NCI-H2081 treated with DMSO at 0.1 percent for 48 hours (cell line): ENCODE data around the gene RAD51.

Source experiments
- DNase-seq: peaks from one replicate; lab custom pipeline; 2025; lab: John Stamatoyannopoulos, UW

Gene RAD51

DNA sequence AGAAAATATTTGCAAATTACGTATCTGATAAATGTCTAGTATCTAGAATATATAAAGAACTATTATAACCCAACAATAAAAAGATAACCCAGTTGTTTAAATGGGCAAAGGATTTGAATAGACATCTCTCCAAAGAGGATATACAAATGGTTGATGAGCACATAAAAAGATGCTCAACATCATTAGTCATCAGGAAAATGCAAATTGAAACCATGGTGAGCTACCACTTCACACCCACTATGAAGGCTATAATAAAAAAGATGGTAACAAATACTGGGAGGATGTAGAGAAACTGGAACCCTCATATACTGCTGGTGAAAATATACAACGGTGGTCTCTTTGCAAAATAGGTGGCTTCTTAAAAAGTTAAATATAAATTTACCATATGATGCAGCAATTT is 28.0 kb downstream of the RAD51 start:
- no peak for DNase-seq

- DNase-seq = no peak
Measured at GRCh38 chr15:40723919-40724318, 28.9 kb downstream of the RAD51 start.

GRCh38 chr15:40731034-40731433 is 36.1 kb downstream of the RAD51 start:
- DNase-seq = no peak

GRCh38 chr15:40736575-40736974 is 41.6 kb downstream of the RAD51 start:
- no peak for DNase-seq

GRCh38 chr15:40737048-40737447 is 42.1 kb downstream of the RAD51 start:
- DNase-seq = no peak

GRCh38 chr15:40739047-40739446 is 44.1 kb downstream of the RAD51 start:
- DNase-seq = no peak

GRCh38 chr15:40739854-40740253 is 44.9 kb downstream of the RAD51 start:
- DNase-seq = no peak

- no peak for DNase-seq
Measured at GRCh38 chr15:40743485-40743901, 48.5 kb downstream of the RAD51 start.

GRCh38 chr15:40743921-40744814 is 49.2 kb downstream of the RAD51 start:
- no peak for DNase-seq

GRCh38 chr15:40744815-40745152 is 49.8 kb downstream of the RAD51 start:
- DNase-seq = no peak

DNA sequence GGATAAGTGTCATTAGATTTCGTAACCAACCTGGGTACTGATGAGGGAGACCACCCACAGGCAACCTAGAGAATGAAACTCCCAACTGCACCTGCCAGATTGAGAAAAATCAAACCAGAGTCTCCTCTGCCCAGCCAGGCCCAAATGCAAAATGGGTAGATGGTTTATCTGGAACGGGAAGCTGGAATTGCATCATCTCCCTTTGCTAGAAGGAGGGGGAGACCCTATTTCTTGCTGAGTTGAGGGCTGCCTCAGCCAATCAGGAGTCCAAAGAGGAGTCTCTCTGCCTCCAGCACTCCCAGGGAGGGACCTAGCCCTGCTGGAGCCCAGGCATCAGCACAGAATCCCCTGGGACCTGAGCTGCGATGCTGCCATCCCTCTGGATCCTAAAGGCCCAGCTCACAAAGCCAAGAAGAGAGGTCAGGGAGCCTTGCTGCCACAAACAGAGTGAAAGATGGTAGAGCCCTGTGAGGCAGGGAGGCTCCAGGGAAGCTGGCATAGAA is 52.0 kb downstream of the RAD51 start:
- DNase-seq = no peak

DNA sequence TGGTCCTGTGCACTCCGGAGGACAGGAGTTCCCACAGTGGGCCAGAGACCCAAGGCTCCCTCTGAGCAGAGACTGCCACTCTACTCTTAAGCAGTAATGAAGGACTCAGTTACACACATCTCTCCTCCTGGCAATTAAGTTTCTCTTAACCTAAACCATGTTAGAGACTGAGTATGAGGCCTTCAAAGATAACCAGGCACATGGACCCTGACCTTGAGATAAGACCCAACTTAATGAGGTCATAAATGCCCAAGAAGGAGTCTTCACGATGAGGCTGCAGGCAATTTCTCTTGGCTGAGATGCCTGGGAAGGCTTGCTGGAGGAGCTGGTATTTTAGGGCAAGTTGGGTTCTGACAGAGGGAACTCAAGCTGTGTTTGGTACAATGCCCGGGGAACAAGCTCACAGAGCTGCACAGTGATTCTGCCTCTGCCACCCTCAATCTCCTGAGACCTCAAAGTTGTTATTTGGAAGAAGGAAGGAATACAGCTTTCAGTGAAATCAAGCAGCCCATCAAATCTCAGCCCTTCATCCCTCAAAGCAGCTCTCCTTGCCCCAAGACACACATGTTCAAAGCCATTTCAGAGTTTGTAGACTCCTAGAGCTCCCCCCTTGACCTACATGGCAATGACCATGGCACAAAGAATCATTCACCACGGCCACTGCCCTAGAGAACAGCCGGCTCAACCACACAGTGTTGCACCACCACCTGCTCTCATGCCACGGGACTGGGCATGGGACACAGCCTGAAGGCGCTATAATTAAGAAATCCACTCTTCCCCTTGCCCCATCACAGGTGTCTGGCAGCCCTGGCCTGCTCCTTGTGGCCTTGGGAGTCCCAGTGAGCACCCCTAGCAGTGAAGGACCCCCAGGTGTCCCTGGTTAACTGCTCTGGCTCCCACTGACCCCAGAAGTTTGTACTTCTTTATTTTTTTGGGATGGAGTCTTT is 53.0 kb downstream of the RAD51 start:
- no peak for DNase-seq

- DNase-seq = no peak
Measured at GRCh38 chr15:40749151-40749630, 54.2 kb downstream of the RAD51 start.

- no peak for DNase-seq
Measured at GRCh38 chr15:40750885-40751284, 55.9 kb downstream of the RAD51 start.

GRCh38 chr15:40751745-40752144 is 56.8 kb downstream of the RAD51 start:
- no peak for DNase-seq

GRCh38 chr15:40754574-40754882 is 59.6 kb downstream of the RAD51 start:
- DNase-seq = no peak

DNA sequence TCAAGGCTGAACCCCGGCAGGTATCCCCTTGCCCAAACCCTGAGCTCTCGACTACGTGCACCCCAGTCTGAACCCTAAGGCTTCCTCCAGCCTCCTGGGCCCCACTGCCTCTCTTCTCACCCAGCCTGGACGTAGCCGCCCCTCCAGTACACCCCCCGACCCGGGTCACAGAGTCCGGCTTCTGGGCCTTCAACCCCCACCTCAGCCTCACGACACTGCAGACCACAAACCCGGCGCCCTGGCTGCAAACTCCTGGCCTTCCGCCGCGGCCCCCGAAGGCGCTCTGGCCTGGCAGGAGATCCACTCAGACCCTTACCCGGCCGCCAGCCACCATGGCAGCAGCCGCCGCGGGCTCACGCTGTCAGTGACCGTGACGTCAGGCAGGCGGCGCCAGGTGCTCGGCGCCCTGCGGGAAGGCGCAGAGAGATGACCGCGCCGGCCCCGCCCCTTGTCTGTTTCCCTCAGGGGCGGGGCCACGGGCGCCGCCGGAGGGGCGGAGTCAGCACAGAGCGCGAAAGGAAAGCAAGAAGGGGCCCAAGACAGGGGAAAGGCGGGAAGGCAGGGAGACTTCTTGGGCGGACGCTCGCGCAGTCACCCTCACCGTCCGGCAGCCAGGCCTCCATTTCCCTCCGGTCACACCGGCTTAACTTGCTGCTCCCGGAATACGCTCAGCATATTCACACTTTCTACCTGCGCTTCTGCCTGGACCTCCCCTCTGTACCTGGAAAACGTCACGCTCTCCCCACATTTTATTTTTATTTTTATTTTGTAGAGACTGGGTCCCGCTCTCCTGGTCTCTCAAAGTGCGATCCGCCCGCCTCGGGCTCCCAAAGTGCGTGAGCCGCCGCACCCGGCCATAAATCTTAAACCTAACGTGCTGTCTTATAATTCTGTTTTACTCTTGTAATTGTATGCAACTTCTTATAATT is 60.2 kb downstream of the RAD51 start, which contains the start of gene RMDN3:
TSS of gene RMDN3 (minus strand) at position 372 of the 929 bp plus-strand sequence. CDS start 471 bp downstream, outside the sequence.
- DNase-seq = peak; percentile 66

- DNase-seq = no peak
Measured at GRCh38 chr15:40755812-40756208, 60.8 kb downstream of the RAD51 start.

DNA sequence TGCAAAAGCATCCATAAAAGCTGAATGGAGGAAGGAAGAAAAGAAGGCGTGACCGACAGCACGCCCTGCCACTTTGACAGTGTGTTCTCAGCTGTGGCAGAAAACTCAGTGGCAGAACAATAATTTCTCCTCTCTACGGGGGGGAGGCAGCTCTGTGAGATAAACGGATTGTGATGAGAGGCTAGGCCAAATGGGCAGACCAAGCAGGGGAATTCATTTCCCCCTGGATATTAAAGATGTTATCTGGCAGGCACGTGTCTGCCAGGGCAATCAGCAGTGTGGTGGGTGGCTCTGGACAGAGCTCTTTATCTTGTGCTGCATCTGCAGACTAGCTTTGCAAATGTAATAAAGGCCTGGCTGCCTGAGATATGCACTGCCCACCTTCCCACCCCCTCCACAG is 62.0 kb downstream of the RAD51 start:
- DNase-seq = no peak

DNA sequence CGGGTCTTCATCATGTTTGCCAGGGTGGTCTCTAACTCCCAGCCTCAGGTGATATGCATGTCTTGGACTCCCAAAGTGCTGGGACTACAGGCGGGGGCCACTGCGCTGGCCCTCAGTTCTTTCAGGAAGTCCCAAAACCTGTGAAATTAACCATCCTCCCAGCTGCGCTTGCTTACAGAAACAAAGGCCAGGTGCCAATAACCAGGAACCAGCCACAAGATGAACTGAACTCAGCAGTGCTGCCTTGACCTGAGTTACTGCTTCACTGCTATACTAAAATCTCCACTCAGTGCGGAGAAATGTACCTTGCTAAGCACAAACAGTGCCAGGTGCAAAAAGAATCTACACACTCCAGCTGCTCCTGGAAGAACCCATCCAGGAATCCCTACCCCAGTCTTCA is 65.0 kb downstream of the RAD51 start:
- no peak for DNase-seq
